Hematopoietic multipotent progenitor cell (in vitro differentiated cells): Measurements from ENCODE around the gene MATN3. TPM values are rescaled to one million over a fixed set of nuclear protein-coding genes. Genes with fewer than 3 reads are reported as not detected.

Source experiments
- DNase-seq, 3 donors: peaks; one replicate each; pipeline ENCODE4 v3.0.0-alpha.2; 2011 to 2015; ENCODE audit warnings: low read depth in 2 of 3, low spot score in 2 of 3
- total RNA-seq: library from RNA; depleted of rRNA; stranded (reverse); fragments of >200 nt; gene quantifications from one replicate; pipeline ENCODE4 v1.2.3, GENCODE V29; 2012

Gene MATN3
- total RNA-seq, 1 donor = not detected

- no peak for DNase-seq
These were observed 3.8 kb downstream of the MATN3 start for GRCh38 chr2:20008703-20009102.

DNA sequence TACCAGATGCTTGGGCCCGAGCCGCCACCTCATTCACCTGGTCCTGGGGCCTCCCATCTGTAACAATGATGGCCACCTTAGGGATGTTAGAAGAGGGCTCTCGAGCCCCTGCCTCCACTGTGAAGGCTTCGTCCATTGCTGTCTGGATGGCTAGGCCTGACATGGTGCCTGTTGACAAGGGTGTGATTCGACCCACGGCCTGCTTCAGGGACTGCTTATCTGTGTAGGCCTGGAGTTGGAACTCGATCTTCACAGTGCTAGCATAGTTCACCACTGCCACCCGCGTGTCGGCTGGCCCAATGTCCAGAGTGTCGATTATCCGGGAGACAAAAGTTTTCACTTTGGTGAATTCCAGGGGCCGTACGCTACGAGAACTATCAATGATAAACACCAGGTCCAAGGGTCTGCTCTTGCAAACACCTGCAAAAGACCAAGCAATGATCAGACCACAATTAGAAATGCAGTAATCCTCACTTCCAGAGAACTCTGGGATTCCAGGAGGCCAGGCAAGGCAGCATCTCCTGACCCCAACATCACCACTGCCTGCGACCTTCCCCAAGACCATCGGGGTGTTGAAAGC is 6.5 kb downstream of the MATN3 start:
- DNase-seq = no peak

DNA sequence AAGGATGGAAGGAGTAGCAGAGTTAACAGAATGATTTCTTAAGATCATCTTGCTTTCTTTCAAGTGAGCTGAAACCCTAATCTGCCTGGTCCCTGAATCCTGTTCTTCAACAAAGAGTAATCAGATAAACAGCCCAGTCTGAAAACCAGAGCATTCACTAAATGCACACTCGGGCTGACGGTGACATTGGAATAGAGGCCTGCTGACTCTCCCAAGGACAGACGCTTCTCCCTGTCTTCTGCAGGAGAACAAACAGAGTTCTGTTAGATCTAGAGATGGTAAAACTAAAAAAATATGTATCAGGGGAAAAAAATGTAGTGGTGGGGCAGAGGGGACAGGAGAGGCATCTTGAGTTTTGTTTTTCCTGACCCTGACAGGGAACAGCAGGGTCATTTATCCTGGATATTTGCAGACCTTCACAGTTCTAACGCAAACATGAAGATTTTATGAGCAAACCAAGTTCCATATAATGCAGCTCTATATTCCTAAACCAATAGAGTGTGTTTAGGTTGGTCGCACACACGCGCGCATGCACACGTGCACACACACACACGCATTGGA is 7.3 kb downstream of the MATN3 start:
- DNase-seq = no peak

DNA sequence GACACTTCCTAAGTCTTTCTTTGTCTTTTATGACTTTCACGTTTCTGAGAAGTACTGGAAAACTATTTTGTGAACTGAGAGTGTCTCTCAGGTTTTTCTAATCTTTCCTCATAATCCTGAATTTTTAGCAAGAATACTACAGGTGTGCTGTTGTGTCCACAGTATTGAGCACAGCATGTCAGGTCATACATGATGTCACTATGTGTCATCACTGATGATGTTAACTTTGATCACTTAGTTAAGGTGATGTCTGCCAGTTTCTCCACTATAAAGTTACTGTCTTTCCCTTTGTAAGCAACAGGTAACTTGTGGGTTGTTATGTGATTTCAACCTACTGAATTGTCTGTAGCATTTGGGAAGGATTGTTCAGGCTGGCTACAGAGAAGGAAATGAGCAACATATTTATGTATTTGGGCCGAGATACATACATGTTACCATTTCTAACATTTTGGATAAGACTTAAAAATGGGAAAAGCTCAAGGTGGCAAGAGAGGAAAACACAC is 11.1 kb downstream of the MATN3 start:
- DNase-seq = no peak

GRCh38 chr2:19993731-19994130 is 18.7 kb downstream of the MATN3 start:
- DNase-seq = no peak

GRCh38 chr2:19991895-19992294 is 20.6 kb downstream of the MATN3 start:
- DNase-seq = no peak

- DNase-seq = peak in 1 of 3 donors; percentile 16
These were observed 22.1 kb downstream of the MATN3 start for GRCh38 chr2:19990416-19990728.

DNA sequence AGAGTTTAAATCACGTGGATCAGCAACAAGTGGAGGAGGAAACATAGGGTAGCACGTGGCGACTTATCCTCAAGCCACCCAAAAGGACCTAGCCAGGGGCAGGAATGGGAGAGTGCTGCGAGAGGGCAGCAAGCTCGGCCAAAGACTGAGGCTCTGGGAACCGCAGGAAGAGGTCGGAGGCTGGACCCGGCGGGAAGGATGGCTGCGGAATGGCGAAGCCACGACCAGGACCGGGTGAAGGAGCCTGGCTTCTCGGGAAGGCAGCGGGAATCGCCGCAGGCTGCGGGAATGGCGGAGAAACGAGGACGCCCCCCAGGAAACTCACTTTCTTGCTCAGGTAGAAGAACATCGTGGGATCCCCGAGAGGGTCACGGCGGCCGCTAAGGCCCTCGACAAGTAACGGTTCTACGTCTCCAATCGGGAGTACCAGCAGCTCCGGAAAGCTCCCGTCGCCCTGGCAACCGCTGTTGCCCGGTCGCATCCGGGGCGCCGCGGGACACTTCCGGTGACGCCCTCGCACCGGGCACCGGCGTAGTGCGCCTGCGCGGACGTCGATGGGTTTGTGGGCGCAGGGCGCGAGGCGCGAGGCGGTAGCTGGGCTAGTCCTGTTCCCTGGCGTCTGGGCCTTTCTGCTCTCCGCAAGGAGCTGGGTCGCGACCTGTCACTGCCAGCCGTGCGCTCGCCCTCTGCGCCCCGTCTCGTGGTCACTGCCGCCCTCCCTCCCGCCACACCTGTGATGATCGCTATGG is 22.6 kb downstream of the MATN3 start, which contains the start of gene WDR35:
WDR35 (minus strand) TSS at position 439 of the 749 bp plus-strand sequence; CDS start at position 349, 90 bp downstream.
- DNase-seq = peak; percentile 70 to 77 (median 71)

DNA sequence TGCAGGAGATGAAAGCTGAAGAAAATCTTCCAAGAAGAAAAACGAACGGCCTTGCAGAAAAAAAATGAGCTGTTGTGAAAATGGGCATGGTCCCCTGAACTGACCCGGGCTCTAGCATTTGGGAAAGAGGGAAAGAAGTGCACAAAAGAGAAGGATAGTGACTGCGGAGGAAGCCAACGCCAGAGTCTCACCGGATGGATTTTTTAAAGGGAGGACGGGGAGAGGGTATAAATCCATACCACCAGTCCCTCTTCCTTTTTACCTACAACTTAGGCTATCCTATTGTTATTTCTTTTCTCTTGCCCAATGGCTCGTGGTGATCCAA is 23.2 kb downstream of the MATN3 start:
- no peak for DNase-seq

DNA sequence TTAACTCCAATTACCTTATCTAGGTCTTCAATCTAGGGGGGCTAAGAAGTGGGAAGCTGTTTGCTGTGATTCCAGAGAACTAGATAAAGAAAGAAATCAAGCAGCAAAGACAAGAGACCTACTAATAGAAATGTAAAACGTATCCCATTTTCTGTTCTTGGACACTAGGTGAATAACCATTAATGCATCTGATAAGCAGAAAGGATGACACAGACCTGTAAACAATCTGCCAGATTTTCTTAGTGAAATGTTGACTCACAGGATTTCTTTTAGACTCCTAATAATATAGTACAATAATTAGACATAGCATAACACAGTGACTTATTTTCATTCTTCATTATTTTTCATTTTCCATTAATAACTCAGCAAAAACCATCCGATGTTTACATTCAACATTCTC is 23.9 kb downstream of the MATN3 start:
- no peak for DNase-seq

DNA sequence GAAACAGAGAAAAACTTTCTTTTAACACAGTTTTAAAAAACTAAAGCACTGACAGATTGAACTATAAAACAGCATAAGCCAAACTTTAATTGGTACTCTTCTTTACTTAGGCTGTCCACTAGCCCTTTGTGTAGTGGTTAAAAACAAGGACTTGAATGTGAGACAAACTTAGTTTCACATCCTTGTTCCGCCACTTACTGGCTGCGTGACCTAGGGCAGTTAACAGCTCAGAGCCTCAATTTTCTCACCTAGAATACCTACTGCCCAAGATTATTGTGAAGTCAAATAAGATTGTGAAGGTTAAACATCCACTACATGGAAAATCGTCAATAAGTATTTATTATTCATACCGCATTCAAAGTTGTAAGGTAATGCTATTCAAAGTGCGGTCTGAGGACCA is 24.5 kb downstream of the MATN3 start:
- no peak for DNase-seq

DNA sequence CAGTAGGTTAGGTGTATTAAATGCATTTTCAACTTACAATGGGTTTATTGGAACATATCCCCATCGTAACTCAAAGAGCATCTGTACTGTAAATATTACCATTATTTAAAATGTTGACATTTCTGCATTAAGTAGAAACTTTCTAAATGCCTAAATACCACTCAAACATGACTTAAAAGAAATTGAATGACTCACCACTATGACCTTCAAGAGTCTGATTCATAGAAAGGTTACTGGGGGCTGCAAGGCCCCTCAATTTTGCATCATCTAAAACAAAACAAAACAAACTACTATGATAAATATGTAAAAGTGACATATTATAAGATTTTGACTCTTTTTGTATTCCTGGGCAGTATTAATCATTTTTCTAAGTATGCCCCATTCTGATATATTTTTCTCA is 30.2 kb downstream of the MATN3 start:
- DNase-seq = no peak

GRCh38 chr2:19979932-19980331 is 32.5 kb downstream of the MATN3 start:
- no peak for DNase-seq

- no peak for DNase-seq
These were observed 39.0 kb downstream of the MATN3 start for GRCh38 chr2:19973466-19973865.

- peak in 2 of 3 donors; percentile 69 to 88 for DNase-seq
These were observed 40.8 kb downstream of the MATN3 start for GRCh38 chr2:19971691-19972090.

- DNase-seq = no peak
These were observed 49.1 kb downstream of the MATN3 start for GRCh38 chr2:19963386-19963785.

DNA sequence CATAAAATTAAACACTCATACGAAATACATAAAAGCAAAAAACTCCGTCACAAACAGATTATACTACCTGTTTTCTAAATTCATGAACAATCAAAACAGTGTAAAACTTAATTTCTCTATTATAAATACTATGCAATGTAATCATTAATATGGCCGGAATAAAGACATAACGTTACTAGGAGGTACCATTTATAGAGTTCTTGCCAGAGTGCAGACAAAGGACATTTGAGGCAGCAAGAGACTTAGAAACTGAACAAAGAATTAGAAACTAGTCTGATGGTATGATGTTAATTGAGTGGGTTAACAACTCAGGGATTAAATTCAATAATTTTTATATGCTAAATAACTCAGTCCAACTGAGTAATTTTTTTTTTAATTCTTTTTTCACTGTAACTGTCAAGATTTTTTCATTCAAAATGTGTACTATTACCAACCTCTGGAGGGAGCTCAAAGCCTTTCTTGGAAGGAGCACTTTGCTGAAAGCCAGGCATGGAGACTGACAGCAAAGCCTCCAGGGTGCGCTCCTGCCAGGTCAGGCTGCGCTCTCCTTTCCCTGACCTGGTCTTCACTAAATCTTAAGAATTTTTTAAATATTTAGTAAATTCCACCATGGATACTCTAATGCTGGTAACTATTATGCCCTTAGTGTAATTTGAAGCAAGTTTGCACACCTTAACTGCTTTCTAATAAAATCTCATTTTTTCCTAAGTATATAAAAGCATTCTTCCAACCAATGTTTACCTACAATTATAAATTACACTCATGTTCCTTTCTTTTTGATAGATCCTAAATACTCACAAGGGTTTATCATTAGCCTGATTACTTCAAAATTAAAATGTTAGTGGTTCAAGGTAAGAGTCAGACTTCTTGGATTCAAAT is 56.7 kb downstream of the MATN3 start:
- DNase-seq = peak; percentile 9 to 85 (median 77)

DNA sequence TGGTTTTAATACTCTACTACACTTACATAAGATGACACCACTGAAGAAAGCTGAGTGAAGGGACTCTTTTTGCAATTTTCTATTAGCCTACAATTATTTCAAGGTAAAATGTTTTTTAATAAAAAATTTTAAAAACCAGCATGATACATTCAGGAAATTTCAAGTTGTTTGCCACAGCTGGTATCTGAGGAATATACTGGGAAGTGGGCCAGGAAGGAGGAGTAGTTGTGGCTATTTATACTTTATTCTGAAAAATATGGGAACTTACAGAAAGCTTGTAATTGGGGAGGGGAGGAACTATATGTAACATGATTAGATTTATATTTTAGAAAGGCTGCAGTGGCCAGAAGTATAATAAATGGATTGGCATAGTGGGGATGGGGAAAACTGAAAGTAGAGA is 63.4 kb downstream of the MATN3 start:
- DNase-seq = no peak

DNA sequence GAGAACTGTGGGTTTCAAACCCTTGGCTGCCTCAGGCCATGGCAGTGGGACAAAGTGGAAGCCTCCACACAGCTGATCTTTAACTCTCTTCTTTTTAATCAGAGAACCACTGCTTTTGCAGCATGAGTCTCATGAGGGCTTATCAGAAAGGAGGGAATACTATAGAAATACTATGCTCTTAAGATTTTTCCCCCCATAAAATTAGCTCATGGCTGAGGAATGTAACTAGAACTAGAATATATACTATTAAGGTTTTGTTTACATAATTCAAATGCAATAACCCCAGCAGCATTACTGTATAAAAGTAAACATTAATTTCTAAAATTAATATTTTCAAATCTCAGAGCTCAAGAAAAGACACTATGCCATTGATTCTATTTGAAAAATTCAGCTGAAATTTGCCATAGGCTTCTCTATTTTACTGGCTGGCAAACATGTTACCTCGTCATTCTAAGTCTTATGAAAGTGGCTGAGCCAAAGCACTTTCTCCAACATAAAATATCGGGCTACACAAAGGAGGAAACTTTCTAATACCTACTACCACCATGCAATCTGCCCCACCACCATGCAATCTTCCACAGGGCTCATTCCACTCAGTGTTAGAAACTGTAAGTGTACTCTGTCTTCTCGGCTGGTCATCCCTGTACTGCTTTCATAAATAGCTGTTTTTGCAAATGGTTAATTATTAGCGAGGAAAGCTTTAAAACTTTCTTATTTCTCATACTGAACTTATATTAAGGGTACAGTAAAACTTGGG is 65.1 kb downstream of the MATN3 start:
- no peak for DNase-seq

DNA sequence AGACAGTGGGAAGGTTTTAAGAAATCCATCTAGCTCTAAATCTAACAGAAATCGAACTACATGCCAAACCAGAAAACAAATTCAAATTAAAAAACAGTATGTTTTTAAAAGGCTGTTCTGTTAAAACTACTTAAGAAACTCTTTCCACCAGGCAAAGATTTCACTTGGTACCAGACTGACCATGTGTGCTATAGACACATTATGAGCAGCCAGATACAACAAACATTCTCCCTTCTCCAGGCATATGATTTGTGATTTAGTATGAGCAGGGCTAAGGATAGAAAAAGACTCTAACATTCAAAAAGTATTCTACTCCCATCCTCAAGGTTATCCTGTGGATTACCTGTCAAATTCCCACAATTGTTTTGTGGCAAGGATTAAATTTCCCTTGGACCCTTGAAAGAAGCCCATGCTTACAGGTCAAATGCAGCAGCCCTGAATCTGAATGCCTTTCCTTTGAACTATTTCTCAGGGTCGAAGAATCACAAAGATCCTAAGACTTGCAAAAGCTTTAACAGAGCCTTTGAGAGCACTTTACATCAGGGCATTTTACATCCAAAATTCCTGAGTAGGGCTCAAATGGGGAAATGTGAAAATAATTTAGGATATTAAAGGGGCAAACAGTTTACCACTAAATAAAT is 68.1 kb downstream of the MATN3 start:
- DNase-seq = no peak
